CD4-positive, alpha-beta T cell (primary cell): ENCODE results near the gene AMIGO2. TPM values are rescaled to one million over a fixed set of nuclear protein-coding genes. Genes with fewer than 3 reads are reported as not detected.
A peak's percentile ranks its signal among the peaks of the same experiment; 100 is the strongest.

Experiments used
- ATAC-seq: fragments of 200-7000 bp; cut with Tn5 transposase; one replicate; pipeline ENCODE4 v1.10.0; 2022; ENCODE audit warnings: mild to moderate bottlenecking; ENCODE audit not compliant: poor library complexity
- CTCF ChIA-PET: fragments of 350-600 bp; sonication (Branson Sonifier 250); formaldehyde crosslinking; loops from one replicate; lab custom pipeline; 2021; ENCODE audit warnings: antibody characterized with exemption, inconsistent platforms; lab: Charles Lee
- POLR2A ChIA-PET: fragments of 350-600 bp; sonication (Branson Sonifier 250); formaldehyde crosslinking; loops from one replicate; lab custom pipeline; 2021; ENCODE audit warnings: antibody characterized with exemption, inconsistent platforms; lab: Charles Lee
- DNase-seq, 14 experiments: peaks; one replicate each; pipeline ENCODE4 v3.0.0-alpha.2; 2013 to 2020; ENCODE audit warnings: mixed read lengths in 2 of 14
- H3K27ac ChIP-seq, 2 donors: one replicate each; pipeline versions ENCODE4 v1.5.1 to v1.7.0; 2013; ENCODE audit warnings: low read length in 2 of 2, low read depth in 1 of 2, mild to moderate bottlenecking in 1 of 2
- H3K27me3 ChIP-seq, 2 experiments: 1 replicate in 1 of 2; 2 replicates in 1 of 2; pipeline versions ENCODE4 v1.6.1 to v1.7.0; 2013; ENCODE audit warnings: low read length in 2 of 2, control low read depth in 1 of 2, mild to moderate bottlenecking in 1 of 2, moderate library complexity in 1 of 2; ENCODE audit not compliant: insufficient read depth in 2 of 2, control insufficient read depth in 1 of 2
- H3K36me3 ChIP-seq: one replicate; pipeline ENCODE4 v1.6.1; 2013; ENCODE audit warnings: low read length, control low read depth; ENCODE audit not compliant: insufficient read depth
- H3K4me1 ChIP-seq: one replicate; pipeline ENCODE4 v1.6.1; 2013; ENCODE audit warnings: low read length, control low read depth; ENCODE audit not compliant: insufficient read depth
- H3K4me3 ChIP-seq: one replicate; pipeline ENCODE4 v1.5.1; 2013; ENCODE audit warnings: mild to moderate bottlenecking, low read length, moderate library complexity
- H3K9me3 ChIP-seq, 2 experiments: 1 replicate in 1 of 2; 2 replicates in 1 of 2; pipeline versions ENCODE4 v1.6.1 to v1.7.0; 2013; ENCODE audit warnings: low read length in 2 of 2, mild to moderate bottlenecking in 2 of 2, control low read depth in 1 of 2, moderate library complexity in 1 of 2; ENCODE audit not compliant: control insufficient read depth in 1 of 2, insufficient read depth in 1 of 2
- H3K27ac Mint-ChIP-seq: one replicate; pipeline ENCODE4 v1.8.0; 2020; ENCODE audit warnings: mixed read lengths
- H3K27me3 Mint-ChIP-seq: one replicate; pipeline ENCODE4 v1.8.0; 2021; ENCODE audit warnings: mixed read lengths
- H3K36me3 Mint-ChIP-seq: one replicate; pipeline ENCODE4 v1.8.0; 2021; ENCODE audit warnings: low read depth, mixed read lengths
- H3K4me1 Mint-ChIP-seq: one replicate; pipeline ENCODE4 v1.8.0; 2021; ENCODE audit warnings: low read depth, mixed read lengths
- H3K4me3 Mint-ChIP-seq: one replicate; pipeline ENCODE4 v1.8.0; 2020; ENCODE audit warnings: mild to moderate bottlenecking, mixed read lengths
- H3K9me3 Mint-ChIP-seq: one replicate; pipeline ENCODE4 v1.8.0; 2020; ENCODE audit warnings: mixed read lengths
- intact Hi-C, 2 experiments: fragments of 100-400 bp; cut with DNase I in 1 of 2; cut with micrococcal nuclease in 1 of 2; formaldehyde crosslinking; loops; one replicate each; pipeline versions ENCODE4 v1.15.1 to v1.9.0; 2023 to 2025; cut with DNase I, micrococcal nuclease
- total RNA-seq, 174 experiments: library from RNA in 2 of 174; stranded (reverse) in 2 of 174; gene quantifications; one replicate each; pipeline ENCODE4 v1.2.3 and lab custom pipeline; 2021 to 2026
- TF ChIP-seq, protein P1 (sequence below): fragments of 200-600 bp; IDR thresholded peaks from one replicate; pipeline ENCODE4 v1.8.0; 2022; ENCODE audit warnings: antibody characterized with exemption, mild to moderate bottlenecking

Gene AMIGO2
- total RNA-seq, 2 experiments from 2014 or later = 9.7 to 10.1 TPM

DNA sequence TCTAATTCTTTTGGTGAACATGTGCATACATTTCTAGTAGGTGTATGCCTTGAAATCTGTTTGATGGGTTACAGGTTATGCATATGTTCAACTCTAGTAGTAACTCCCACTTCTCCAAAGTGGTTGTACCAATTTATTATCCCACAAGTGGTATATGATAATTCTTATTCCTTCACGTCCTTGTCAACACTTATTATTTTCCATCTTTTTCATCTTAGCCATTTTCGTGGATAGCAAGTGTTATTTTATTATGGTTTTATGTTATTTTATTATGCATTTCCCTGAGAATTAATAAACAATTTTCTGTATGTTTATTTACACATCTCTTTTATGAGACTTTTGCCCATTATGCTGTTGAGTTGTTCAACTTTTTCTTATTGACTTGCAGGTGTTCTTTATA, 11.2 kb upstream of the AMIGO2 start:
- ChIA-PET POLR2A (no interaction called here), CTCF (no interaction called here)
- intact Hi-C loops = loop anchor here in 1 of 2 experiments (10.0 kb wide), 1 partner anchor 46 kb away; no protein-coding TSS in a partner anchor
- H3K4me1 Mint-ChIP-seq = peaks cover 52% of the 10 kb centered on the region
- DNase-seq (no peak), ATAC-seq (no peak)
- Histone ChIP-seq H3K9me3 (peaks cover 0 to 4% of the 10 kb centered on the region in 2 experiments), H3K27ac (no peak overlapping the region), H3K36me3 (no peaks in the 10 kb centered on the region), H3K4me1 (peaks cover 1% of the 10 kb centered on the region), H3K4me3 (no peak overlapping the region), H3K27me3 (no peaks in the 10 kb centered on the region)
- no peaks in the 10 kb centered on the region for H3K27me3 Mint-ChIP-seq
- peaks cover 17% of the 10 kb centered on the region for H3K36me3 Mint-ChIP-seq
- TF ChIP-seq, protein P1, sequence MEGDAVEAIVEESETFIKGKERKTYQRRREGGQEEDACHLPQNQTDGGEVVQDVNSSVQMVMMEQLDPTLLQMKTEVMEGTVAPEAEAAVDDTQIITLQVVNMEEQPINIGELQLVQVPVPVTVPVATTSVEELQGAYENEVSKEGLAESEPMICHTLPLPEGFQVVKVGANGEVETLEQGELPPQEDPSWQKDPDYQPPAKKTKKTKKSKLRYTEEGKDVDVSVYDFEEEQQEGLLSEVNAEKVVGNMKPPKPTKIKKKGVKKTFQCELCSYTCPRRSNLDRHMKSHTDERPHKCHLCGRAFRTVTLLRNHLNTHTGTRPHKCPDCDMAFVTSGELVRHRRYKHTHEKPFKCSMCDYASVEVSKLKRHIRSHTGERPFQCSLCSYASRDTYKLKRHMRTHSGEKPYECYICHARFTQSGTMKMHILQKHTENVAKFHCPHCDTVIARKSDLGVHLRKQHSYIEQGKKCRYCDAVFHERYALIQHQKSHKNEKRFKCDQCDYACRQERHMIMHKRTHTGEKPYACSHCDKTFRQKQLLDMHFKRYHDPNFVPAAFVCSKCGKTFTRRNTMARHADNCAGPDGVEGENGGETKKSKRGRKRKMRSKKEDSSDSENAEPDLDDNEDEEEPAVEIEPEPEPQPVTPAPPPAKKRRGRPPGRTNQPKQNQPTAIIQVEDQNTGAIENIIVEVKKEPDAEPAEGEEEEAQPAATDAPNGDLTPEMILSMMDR = no peak
- no peak overlapping the region for H3K27ac Mint-ChIP-seq
- H3K9me3 Mint-ChIP-seq = peaks cover 7% of the 10 kb centered on the region
- H3K4me3 Mint-ChIP-seq = no peak overlapping the region

DNA sequence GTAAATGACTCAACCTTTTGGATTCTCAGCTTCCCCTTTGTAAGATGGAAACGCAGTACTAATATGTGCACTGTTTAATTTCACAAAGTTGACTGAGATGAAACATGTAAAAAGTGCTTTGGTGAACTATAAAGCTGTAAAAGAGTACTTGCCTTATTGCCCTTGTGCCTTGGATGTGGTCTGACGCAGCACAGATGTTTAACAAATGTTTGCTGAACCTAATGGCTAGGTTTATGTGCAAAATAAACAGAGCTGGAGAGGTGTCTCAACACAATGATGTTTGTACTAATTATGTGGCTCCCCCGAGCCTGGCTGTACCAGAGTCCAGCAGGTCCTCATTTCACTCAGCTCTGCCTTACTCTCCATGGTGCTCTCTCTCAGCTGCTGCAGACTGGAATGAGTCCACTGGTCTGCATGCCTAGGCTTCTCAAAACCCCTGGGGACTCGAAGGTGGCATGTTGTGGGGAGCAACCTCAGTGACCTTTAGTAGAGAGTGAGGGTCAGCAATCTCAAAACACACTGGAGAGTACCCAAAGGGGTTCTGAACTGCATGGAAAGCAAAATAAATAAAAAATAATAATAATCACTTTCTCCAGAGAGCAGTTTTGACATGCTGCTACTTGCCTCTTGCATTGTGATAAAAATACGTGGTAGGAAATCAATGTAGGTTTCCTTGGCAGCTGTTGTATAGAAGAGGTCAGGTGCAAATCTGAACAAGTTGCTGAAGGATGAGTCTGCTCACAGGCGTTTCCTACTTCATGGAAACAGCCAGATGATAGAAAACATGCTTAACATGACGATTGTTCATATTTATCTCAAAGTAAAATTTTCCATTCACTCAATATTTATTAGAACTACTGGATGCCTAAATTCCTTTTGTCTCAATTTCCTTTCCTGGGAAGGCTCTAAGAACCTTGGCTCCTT, 8.5 kb upstream of the AMIGO2 start:
- TF ChIP-seq, protein P1 = no peak
- H3K9me3 ChIP-seq = peaks cover 0 to 4% of the 10 kb centered on the region in 2 experiments
- H3K4me3 ChIP-seq = no peak overlapping the region
- no peaks in the 10 kb centered on the region for H3K27me3 ChIP-seq
- DNase-seq = no peak
- Mint-ChIP-seq H3K36me3 (peaks cover 17% of the 10 kb centered on the region), H3K9me3 (peaks cover 7% of the 10 kb centered on the region), H3K4me1 (peaks cover 53% of the 10 kb centered on the region), H3K27me3 (no peaks in the 10 kb centered on the region), H3K4me3 (no peak overlapping the region), H3K27ac (no peak overlapping the region)
- POLR2A ChIA-PET = interaction anchor here (1.1 kb wide), 1 partner anchor 9 kb away, joined by 3 read pairs; the partner anchor contains the start of genes AMIGO2 and PCED1B
- H3K36me3 ChIP-seq = no peaks in the 10 kb centered on the region
- intact Hi-C loops = no loop called here
- ATAC-seq = no peak
- no peak overlapping the region for H3K27ac ChIP-seq
- CTCF ChIA-PET = no interaction called here
- H3K4me1 ChIP-seq = peaks cover 18% of the 10 kb centered on the region

DNA sequence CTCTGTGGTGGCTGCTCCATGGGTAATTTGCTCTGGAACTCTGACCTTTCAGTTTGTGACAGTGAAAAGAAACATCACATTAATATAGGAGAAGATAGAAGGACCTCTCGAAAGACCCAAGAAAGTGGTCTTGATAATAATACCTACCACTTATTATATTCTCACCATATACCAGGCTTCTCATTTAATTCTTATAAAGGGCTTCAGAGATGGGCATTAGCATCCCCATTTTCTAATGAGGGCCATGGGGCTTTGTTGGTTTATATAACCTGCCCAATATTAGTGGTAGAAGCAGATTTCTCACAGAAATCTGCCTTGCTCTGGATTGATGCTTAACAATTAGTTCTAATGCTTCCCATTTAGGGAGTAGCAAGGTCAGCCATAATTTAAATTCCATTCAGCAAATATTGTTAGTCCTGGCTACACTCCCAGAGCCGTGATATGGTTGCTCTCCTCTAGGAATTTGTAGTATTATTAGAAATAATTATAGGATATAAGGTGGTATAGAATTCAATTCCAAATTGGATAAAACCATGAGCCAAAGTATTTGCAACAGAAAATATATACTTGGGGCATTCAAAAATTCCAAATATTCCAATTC, 7.4 kb upstream of the AMIGO2 start:
- H3K27ac Mint-ChIP-seq = peak overlapping the region; percentile 98
- no peaks in the 10 kb centered on the region for H3K27me3 Mint-ChIP-seq
- H3K4me3 Mint-ChIP-seq = no peak overlapping the region
- H3K36me3 Mint-ChIP-seq = peaks cover 17% of the 10 kb centered on the region
- POLR2A ChIA-PET = interaction anchor here (1.1 to 1.6 kb wide), 2 partner anchors 8 to 58 kb away, joined by 3 to 4 read pairs; partner anchors contain the start of genes AMIGO2 and PCED1B
- Histone ChIP-seq H3K27me3 (no peaks in the 10 kb centered on the region), H3K4me3 (no peak overlapping the region), H3K4me1 (peaks cover 21% of the 10 kb centered on the region), H3K9me3 (peaks cover 0 to 4% of the 10 kb centered on the region in 2 experiments), H3K27ac (no peak overlapping the region), H3K36me3 (no peaks in the 10 kb centered on the region)
- intact Hi-C loops = no loop called here
- peaks cover 7% of the 10 kb centered on the region for H3K9me3 Mint-ChIP-seq
- no peak for DNase-seq
- CTCF ChIA-PET = no interaction called here
- ATAC-seq = no peak
- H3K4me1 Mint-ChIP-seq = peaks cover 57% of the 10 kb centered on the region
- TF ChIP-seq, protein P1 = no peak
